ENCODE measurements around the gene PLEKHG7.

PLEKHG7 gene

DNA sequence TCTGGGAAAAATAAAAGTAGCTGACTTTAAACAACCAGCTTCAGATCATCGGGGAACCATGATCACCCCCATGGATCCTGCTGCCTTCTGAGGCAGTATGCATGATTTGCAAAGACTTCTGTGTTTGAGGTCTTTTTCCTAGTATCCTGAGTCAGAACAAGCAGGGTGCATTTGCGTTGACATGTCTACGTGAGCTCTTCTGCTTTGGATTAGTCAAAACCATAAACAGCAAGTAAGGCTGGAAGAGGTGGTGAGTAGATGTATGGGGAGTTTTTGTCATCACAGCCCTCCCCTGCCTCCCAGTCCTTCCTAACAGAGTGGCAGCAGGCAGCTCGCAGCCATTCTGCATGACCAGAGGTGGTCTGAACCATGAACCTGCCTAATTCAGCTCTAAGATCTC, 24.1 kb downstream of the PLEKHG7 start:
- DNase-seq (ENCODE audit: insufficient read length, low spot score) (no peak), FAIRE-seq (no peak)
- TF ChIP-seq PAX5 (IDR thresholded peaks at IDR 0.05; ENCODE audit: insufficient read depth, low read length, severe bottlenecking) (no peak), POLR2AphosphoS5 (IDR thresholded peaks at IDR 0.05; ENCODE audit: low read depth, low read length) (no peak), TAF1 (IDR thresholded peaks at IDR 0.05; ENCODE audit: low read depth, low read length) (no peak), SPI1 (IDR thresholded peaks at IDR 0.05; ENCODE audit: low read depth, low read length) (no peak), POLR2A (IDR thresholded peaks at IDR 0.05; ENCODE audit: low read depth, low read length) (no peak), POU2F2 (IDR thresholded peaks at IDR 0.05; ENCODE audit: low read depth, low read length) (no peak)

DNA sequence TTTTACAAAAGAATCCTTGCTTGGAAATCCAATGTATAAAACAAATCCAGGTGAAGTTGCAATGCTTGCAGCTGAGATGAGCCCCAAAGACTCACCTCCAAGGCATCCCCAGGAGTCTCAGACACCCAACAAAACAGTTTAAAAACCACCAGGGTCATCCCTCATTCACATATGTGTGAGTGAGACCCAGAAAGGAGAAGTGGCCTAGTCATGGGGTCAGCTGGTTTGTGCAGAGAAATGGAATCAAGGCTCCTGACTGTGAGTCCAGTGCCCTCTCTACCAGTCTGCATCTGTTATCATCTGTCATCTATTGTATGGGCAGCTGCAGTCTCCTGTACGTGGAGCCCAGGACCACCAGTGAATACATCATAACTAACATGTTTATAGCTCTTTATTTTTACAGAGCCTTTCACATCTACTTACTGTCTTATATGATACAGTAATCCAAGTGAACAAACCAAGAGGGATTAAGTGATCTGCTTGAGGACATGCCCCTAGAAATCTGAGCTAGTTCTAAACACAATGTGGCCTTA, 27.1 kb downstream of the PLEKHG7 start:
- TF ChIP-seq SPI1 (IDR thresholded peaks at IDR 0.05; ENCODE audit: low read depth, low read length), result peak; percentile 80
- TF ChIP-seq POU2F2 (IDR thresholded peaks at IDR 0.05; ENCODE audit: low read depth, low read length), result no peak
- no peak for DNase-seq (ENCODE audit: insufficient read length, low spot score)
- peak; percentile 31 for FAIRE-seq

DNA sequence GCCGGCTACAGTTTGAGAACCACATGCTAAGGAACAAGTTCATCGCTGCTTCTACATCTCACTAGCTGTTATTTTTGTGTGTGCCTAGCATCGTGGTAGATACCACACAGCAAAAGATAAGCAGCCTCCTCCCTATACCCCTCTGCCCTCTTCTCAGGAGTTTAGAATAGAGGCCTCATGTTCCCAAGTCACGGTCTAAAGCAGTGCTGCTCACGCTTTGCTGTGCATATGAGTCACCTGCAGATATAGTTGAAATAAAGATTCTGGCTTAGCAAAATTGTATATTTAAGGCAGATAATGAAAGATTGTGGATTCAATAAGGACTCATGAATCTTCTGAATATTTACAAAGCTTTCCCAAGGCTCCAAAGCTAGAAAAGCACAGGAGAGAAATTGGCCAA, 28.0 kb downstream of the PLEKHG7 start:
- DNase-seq (ENCODE audit: insufficient read length, low spot score) (no peak), FAIRE-seq (no peak)
- no peak for TF ChIP-seq POLR2AphosphoS5 (IDR thresholded peaks at IDR 0.05; ENCODE audit: low read depth, low read length)
- TF ChIP-seq PAX5 (IDR thresholded peaks at IDR 0.05; ENCODE audit: insufficient read depth, low read length, severe bottlenecking), result no peak
- TF ChIP-seq TAF1 (IDR thresholded peaks at IDR 0.05; ENCODE audit: low read depth, low read length), result no peak
- no peak for TF ChIP-seq POU2F2 (IDR thresholded peaks at IDR 0.05; ENCODE audit: low read depth, low read length)
- TF ChIP-seq SPI1 (IDR thresholded peaks at IDR 0.05; ENCODE audit: low read depth, low read length), result no peak
- TF ChIP-seq POLR2A (IDR thresholded peaks at IDR 0.05; ENCODE audit: low read depth, low read length), result no peak

DNA sequence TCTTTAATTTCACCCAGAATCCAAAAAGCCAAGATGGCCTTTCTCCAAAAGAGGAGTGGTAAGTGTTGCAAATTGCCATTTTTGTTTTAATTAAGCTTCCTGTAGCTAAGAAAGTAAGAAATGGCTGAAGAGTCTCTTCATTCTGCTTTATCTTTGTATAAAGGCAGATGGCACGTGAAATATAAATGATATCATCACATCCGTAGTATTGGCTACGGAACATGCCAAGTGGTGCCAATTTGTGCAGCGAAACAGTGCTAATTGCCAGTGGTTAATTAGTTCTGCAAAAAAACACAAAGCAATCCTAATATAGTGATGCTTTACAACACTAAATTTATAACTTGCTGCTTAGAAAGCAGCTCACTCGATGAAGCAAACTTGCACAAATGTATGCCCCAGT, 29.4 kb downstream of the PLEKHG7 start:
- no peak for DNase-seq (ENCODE audit: insufficient read length, low spot score)
- FAIRE-seq, result no peak
- TF ChIP-seq POLR2A (IDR thresholded peaks at IDR 0.05; ENCODE audit: low read depth, low read length) (no peak), POU2F2 (IDR thresholded peaks at IDR 0.05; ENCODE audit: low read depth, low read length) (no peak), POLR2AphosphoS5 (IDR thresholded peaks at IDR 0.05; ENCODE audit: low read depth, low read length) (no peak), PAX5 (IDR thresholded peaks at IDR 0.05; ENCODE audit: insufficient read depth, low read length, severe bottlenecking) (no peak), SPI1 (IDR thresholded peaks at IDR 0.05; ENCODE audit: low read depth, low read length) (no peak), TAF1 (IDR thresholded peaks at IDR 0.05; ENCODE audit: low read depth, low read length) (no peak)

DNA sequence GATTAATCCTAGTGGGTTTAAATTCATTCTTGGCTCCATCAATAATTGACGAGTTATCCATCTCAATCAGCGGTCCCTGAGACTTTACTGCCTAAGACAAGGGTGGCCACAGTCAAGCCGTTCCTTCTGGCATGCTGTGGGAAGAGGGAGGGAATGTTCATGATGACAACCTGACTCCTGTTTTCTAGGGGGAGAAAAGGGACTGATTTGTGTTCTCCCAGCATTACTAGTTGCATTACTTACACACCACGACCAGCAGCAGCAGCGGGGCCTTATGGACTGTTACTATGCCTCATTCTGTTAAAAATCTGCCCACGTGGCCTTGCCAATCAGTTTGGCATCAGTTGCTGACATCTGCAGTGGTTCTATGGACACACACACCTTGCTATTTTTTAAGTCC, 29.9 kb downstream of the PLEKHG7 start:
- no peak for FAIRE-seq
- TF ChIP-seq PAX5 (IDR thresholded peaks at IDR 0.05; ENCODE audit: insufficient read depth, low read length, severe bottlenecking) (no peak), SPI1 (IDR thresholded peaks at IDR 0.05; ENCODE audit: low read depth, low read length) (no peak), POLR2AphosphoS5 (IDR thresholded peaks at IDR 0.05; ENCODE audit: low read depth, low read length) (no peak), POU2F2 (IDR thresholded peaks at IDR 0.05; ENCODE audit: low read depth, low read length) (no peak), POLR2A (IDR thresholded peaks at IDR 0.05; ENCODE audit: low read depth, low read length) (no peak), TAF1 (IDR thresholded peaks at IDR 0.05; ENCODE audit: low read depth, low read length) (no peak)
- no peak for DNase-seq (ENCODE audit: insufficient read length, low spot score)

DNA sequence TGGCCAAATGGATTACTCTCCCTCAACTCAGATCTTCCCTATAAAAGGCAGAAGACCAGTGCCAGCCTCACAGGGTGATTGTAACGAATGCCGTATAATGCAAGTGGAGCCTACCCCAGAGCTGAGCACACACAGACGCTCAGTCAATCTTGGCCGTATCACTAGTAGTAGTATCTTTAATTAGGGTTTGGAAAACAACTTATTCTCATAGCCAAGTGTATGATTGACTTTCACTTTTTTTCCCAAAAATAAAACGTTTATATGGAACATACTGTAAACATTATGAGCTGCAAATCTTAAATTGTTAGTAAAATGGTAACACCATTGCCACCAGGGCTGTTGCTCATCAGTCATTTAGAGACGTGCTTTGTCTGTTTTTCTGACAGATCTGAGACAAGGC, 30.4 kb downstream of the PLEKHG7 start:
- DNase-seq (ENCODE audit: insufficient read length, low spot score) (no peak), FAIRE-seq (no peak)
- TF ChIP-seq POU2F2 (IDR thresholded peaks at IDR 0.05; ENCODE audit: low read depth, low read length) (no peak), POLR2AphosphoS5 (IDR thresholded peaks at IDR 0.05; ENCODE audit: low read depth, low read length) (no peak), PAX5 (IDR thresholded peaks at IDR 0.05; ENCODE audit: insufficient read depth, low read length, severe bottlenecking) (no peak)

DNA sequence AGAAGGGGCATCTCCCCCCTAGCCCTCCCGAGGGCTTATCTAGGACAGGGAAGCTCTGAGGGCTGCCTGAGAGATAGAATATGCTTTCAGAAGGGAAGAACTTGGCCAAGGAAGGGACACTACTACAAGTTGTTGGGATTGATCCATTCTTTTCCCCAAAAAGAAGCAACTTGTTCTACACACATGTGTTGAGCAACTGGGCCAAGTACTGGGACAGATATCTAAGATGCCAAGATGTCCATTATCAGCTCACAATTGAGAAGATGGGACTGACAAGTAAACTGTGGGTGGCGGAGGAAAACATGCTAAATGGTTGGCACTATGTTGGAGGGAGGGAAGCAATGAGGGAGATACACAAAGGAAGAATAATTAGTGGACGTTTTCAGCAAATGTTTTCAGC, 30.9 kb downstream of the PLEKHG7 start:
- FAIRE-seq, result no peak
- TF ChIP-seq SPI1 (IDR thresholded peaks at IDR 0.05; ENCODE audit: low read depth, low read length) (no peak), PAX5 (IDR thresholded peaks at IDR 0.05; ENCODE audit: insufficient read depth, low read length, severe bottlenecking) (no peak), TAF1 (IDR thresholded peaks at IDR 0.05; ENCODE audit: low read depth, low read length) (no peak), POLR2A (IDR thresholded peaks at IDR 0.05; ENCODE audit: low read depth, low read length) (no peak), POU2F2 (IDR thresholded peaks at IDR 0.05; ENCODE audit: low read depth, low read length) (no peak), POLR2AphosphoS5 (IDR thresholded peaks at IDR 0.05; ENCODE audit: low read depth, low read length) (no peak)
- DNase-seq (ENCODE audit: insufficient read length, low spot score), result no peak

DNA sequence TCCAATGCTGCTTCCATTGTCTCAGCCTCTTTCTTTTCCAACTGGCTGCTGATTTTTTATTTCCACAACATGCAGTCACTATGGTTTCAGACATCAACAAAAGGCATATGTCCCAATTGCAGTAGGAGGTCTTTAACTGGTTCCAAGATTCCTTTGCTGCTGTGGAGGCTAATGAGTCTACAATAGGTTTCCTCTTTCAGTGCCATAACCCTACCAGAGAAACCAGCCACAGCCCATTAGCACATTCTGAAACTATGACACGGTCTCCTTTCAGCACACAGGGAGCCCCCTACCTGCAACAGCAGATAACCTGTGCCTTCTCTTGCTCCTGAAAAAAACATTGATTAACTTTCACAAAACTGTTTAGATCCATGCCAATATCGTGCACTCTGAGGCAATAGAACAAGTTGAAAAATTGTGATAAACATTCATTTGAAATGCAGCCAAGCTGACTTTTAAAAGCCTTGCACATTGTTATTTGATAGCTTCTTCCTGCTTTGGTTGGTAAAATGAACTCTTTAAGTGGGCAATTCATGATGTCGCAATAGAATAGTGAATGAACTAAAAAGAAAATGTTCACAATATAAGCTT, 32.4 kb downstream of the PLEKHG7 start:
- no peak for TF ChIP-seq TAF1 (IDR thresholded peaks at IDR 0.05; ENCODE audit: low read depth, low read length)
- no peak for TF ChIP-seq POLR2A (IDR thresholded peaks at IDR 0.05; ENCODE audit: low read depth, low read length)
- TF ChIP-seq PAX5 (IDR thresholded peaks at IDR 0.05; ENCODE audit: insufficient read depth, low read length, severe bottlenecking), result no peak
- no peak for TF ChIP-seq POU2F2 (IDR thresholded peaks at IDR 0.05; ENCODE audit: low read depth, low read length)
- no peak for TF ChIP-seq SPI1 (IDR thresholded peaks at IDR 0.05; ENCODE audit: low read depth, low read length)
- TF ChIP-seq POLR2AphosphoS5 (IDR thresholded peaks at IDR 0.05; ENCODE audit: low read depth, low read length), result no peak
- no peak for FAIRE-seq
- no peak for DNase-seq (ENCODE audit: insufficient read length, low spot score)

DNA sequence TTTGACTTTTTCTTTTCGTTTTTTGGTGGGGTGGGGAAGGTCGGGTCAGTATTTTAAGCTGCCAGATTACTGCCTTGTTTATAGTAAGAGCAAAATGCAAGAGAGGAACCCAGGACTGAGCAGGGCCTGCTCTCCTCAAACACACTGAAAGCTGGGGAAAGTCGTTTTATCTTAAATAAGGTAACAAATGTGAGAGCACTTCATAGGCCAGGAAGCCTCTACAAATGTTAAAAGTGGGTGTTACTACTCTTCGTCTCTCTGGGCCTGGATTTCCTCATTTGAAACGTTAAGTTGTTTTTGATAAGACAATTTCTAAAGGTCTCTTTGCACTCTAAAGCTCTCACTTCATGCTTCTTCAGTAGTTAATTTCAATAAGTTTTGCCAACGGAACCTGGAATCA, 33.8 kb downstream of the PLEKHG7 start:
- TF ChIP-seq POLR2AphosphoS5 (IDR thresholded peaks at IDR 0.05; ENCODE audit: low read depth, low read length), result no peak
- no peak for TF ChIP-seq POLR2A (IDR thresholded peaks at IDR 0.05; ENCODE audit: low read depth, low read length)
- no peak for TF ChIP-seq SPI1 (IDR thresholded peaks at IDR 0.05; ENCODE audit: low read depth, low read length)
- no peak for TF ChIP-seq TAF1 (IDR thresholded peaks at IDR 0.05; ENCODE audit: low read depth, low read length)
- no peak for TF ChIP-seq POU2F2 (IDR thresholded peaks at IDR 0.05; ENCODE audit: low read depth, low read length)
- TF ChIP-seq PAX5 (IDR thresholded peaks at IDR 0.05; ENCODE audit: insufficient read depth, low read length, severe bottlenecking), result no peak
- FAIRE-seq, result no peak
- no peak for DNase-seq (ENCODE audit: insufficient read length, low spot score)

All from GM12891 (cell line).